ENCODE measurements around the gene PPARA. TPM values are rescaled to one million over a fixed set of nuclear protein-coding genes. Genes with fewer than 3 reads are reported as not detected.

PPARA gene
- total and polyA plus RNA-seq, 2 of the 4 experiments (the other 2 are of a cell fraction): 3.1 to 7.0 TPM

GRCh38 chr22:46145361-46145851 lies 4.9 kb upstream of the PPARA start:
- DNase-seq (no peak), ATAC-seq (ENCODE audit: low read depth) (no peak)
- Histone ChIP-seq H3K9me3 (ENCODE audit: control insufficient read depth, insufficient read depth, low read length) (no peaks in the 10 kb centered on the region), H3K14ac (replicated peaks; ENCODE audit: low read depth, low read length) (no peak overlapping the region), H3K27me3 (ENCODE audit: control insufficient read depth, insufficient read depth, low read length) (peaks cover 62% of the 10 kb centered on the region), H2AK5ac (ENCODE audit: low read depth, low read length) (no peak overlapping the region), H3K4me2 (ENCODE audit: low read depth, low read length) (no peak overlapping the region), H4K20me1 (ENCODE audit: insufficient read depth, low read length) (no peaks in the 10 kb centered on the region), H3K23ac (ENCODE audit: low read depth, low read length) (no peak overlapping the region), H3K4me3 (ENCODE audit: insufficient read depth, low read depth, low read length) (no peak overlapping the region), H2BK5ac (ENCODE audit: low read depth, low read length, poor library complexity, severe bottlenecking) (no peak overlapping the region), H3K4me1 (ENCODE audit: control insufficient read depth, insufficient read depth, low read length) (no peaks in the 10 kb centered on the region), H4K91ac (ENCODE audit: insufficient read depth, low read depth, low read length) (no peak overlapping the region), H3K9ac (ENCODE audit: low read depth, low read length) (no peak overlapping the region), H4K8ac (ENCODE audit: low read depth in 2 of 2, low read length in 2 of 2) (no peak overlapping the region), H2AK9ac (replicated peaks; ENCODE audit: low read depth, low read length, poor library complexity) (no peak overlapping the region), H3K36me3 (ENCODE audit: control insufficient read depth, insufficient read depth, low read length) (no peaks in the 10 kb centered on the region), H3K4ac (ENCODE audit: low read depth, low read length) (no peak overlapping the region), H3K27ac (ENCODE audit: insufficient read depth, low read length) (no peak overlapping the region), H3K56ac (ENCODE audit: extremely low read depth, insufficient read depth, low read length) (no peak overlapping the region), H2AFZ (replicated peaks; ENCODE audit: low read length, poor library complexity) (peak overlapping the region; percentile 51), H3K9me1 (ENCODE audit: insufficient read depth, low read length) (no peaks in the 10 kb centered on the region), H3K18ac (ENCODE audit: low read depth, low read length) (no peak overlapping the region), H2BK15ac (ENCODE audit: low read depth, low read length) (no peak overlapping the region), H2BK120ac (ENCODE audit: low read depth, low read length) (no peak overlapping the region), H4K5ac (ENCODE audit: low read depth, low read length) (no peak overlapping the region), H3K79me1 (ENCODE audit: low read depth in 1 of 2, low read length in 2 of 2) (no peaks in the 10 kb centered on the region), H2BK20ac (ENCODE audit: low read depth, low read length) (no peak overlapping the region)
- in situ Hi-C loops (cut with MboI; ENCODE audit: low sequenced_read_pairs): loop anchor here (25.0 kb wide), 1 partner anchor 392 kb away; the partner anchor contains the start of gene CELSR1
- TF ChIP-seq FOS (IDR thresholded peaks at IDR 0.05; ENCODE audit: low read depth, low read length) (no peak), RCOR1 (IDR thresholded peaks at IDR 0.05; ENCODE audit: insufficient replicate concordance, low read length) (no peak), CEBPB (IDR thresholded peaks at IDR 0.05; ENCODE audit: low read depth, low read length) (no peak), CTCF (conservative IDR thresholded peaks at IDR 0.05; ENCODE audit: low read depth, low read length) (no peak), USF2 (IDR thresholded peaks at IDR 0.05; ENCODE audit: low read depth, low read length) (no peak), RFX5 (IDR thresholded peaks at IDR 0.05; ENCODE audit: low read depth, low read length) (no peak), MAZ (IDR thresholded peaks at IDR 0.05; ENCODE audit: borderline replicate concordance, low read depth, low read length) (no peak), CHD1 (IDR thresholded peaks at IDR 0.05; ENCODE audit: low read depth, low read length) (no peak), BHLHE40 (IDR thresholded peaks at IDR 0.05; ENCODE audit: low read depth, low read length) (no peak), RAD21 (IDR thresholded peaks at IDR 0.05; ENCODE audit: low read length) (no peak), POLR2A (IDR thresholded peaks at IDR 0.05; ENCODE audit: low read depth, low read length) (no peak), MAFK (IDR thresholded peaks at IDR 0.05; ENCODE audit: low read depth, low read length) (no peak), MXI1 (IDR thresholded peaks at IDR 0.05; ENCODE audit: borderline replicate concordance, low read depth, low read length) (no peak), NFE2L2 (IDR thresholded peaks at IDR 0.05; ENCODE audit: low read depth, low read length) (no peak), ELK1 (IDR thresholded peaks at IDR 0.05; ENCODE audit: borderline replicate concordance, low read depth, low read length) (no peak), SMC3 (IDR thresholded peaks at IDR 0.05; ENCODE audit: low read depth, low read length) (no peak)
- intact Hi-C loops (cut with micrococcal nuclease): no loop called here
- dilution Hi-C loops (cut with HindIII; ENCODE audit: low sequenced_read_pairs, unreplicated experiment): no loop called here
- ChIA-PET POLR2A (ENCODE audit: unreplicated experiment) (no interaction called here), CTCF (no interaction called here)
- WGBS, 2 experiments (ENCODE audit: extremely low coverage in 2 of 2, insufficient read length in 1 of 2): 84% methylated on average over 9 of the region's 14 CpGs; no CpG with 5 or more reads in 1 of the 2 experiments
- no TSS peak for BruUV-seq (replicated peaks)

Data from IMR-90 (cell line).